ENCODE measurements around the gene FOSL2.

- TF ChIP-seq CTCF (conservative IDR thresholded peaks at IDR 0.05; ENCODE audit: low read depth, low read length): no peak
- TF ChIP-seq EZH2 (IDR thresholded peaks at IDR 0.05; ENCODE audit: borderline replicate concordance, low read depth, low read length, poor library complexity, severe bottlenecking): no peak
Observed at GRCh38 chr2:28363686-28364280, 28.9 kb upstream of the FOSL2 start.

Measured in A673 (cell line).